ENCODE data around the gene LAG3.

DNA sequence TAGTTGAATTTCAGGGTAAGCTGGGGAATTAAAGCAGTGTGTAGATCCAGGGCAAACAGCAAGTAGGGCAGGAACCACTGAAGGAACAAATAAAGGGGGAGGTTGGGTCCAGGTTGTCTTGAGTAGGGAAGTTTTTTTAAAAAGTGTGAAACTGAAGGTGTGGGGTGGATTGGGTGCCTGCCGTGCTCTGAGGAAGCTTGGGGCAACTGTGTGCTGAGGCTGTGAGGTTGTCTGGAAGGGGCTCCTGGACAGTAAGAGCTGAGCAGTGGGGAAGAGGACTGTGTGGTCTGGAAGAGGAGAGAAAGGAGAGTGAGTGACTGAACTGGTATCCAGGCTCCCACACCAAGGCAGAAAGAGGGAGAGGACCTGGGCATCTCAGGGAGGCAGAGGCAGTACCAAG, 38.4 kb downstream of the LAG3 start:
- TF ChIP-seq POLR2AphosphoS5 (IDR thresholded peaks at IDR 0.05; ENCODE audit: low read depth, low read length) (no peak), TAF1 (IDR thresholded peaks at IDR 0.05; ENCODE audit: borderline replicate concordance, insufficient read depth, low read length) (no peak), SIN3A (IDR thresholded peaks at IDR 0.05; ENCODE audit: borderline replicate concordance, insufficient read depth, low read length) (no peak)
- TF ChIP-seq, protein P1, sequence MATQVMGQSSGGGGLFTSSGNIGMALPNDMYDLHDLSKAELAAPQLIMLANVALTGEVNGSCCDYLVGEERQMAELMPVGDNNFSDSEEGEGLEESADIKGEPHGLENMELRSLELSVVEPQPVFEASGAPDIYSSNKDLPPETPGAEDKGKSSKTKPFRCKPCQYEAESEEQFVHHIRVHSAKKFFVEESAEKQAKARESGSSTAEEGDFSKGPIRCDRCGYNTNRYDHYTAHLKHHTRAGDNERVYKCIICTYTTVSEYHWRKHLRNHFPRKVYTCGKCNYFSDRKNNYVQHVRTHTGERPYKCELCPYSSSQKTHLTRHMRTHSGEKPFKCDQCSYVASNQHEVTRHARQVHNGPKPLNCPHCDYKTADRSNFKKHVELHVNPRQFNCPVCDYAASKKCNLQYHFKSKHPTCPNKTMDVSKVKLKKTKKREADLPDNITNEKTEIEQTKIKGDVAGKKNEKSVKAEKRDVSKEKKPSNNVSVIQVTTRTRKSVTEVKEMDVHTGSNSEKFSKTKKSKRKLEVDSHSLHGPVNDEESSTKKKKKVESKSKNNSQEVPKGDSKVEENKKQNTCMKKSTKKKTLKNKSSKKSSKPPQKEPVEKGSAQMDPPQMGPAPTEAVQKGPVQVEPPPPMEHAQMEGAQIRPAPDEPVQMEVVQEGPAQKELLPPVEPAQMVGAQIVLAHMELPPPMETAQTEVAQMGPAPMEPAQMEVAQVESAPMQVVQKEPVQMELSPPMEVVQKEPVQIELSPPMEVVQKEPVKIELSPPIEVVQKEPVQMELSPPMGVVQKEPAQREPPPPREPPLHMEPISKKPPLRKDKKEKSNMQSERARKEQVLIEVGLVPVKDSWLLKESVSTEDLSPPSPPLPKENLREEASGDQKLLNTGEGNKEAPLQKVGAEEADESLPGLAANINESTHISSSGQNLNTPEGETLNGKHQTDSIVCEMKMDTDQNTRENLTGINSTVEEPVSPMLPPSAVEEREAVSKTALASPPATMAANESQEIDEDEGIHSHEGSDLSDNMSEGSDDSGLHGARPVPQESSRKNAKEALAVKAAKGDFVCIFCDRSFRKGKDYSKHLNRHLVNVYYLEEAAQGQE (IDR thresholded peaks at IDR 0.05; ENCODE audit: insufficient read depth in 1 of 2, low read depth in 2 of 2, low read length in 2 of 2), result no peak
